Activated CD4-positive, alpha-beta T cell treated with anti-CD3 and anti-CD28 coated beads, Interleukin-2, amount 50 U/mL, for 4 hours (primary cell): Measurements from ENCODE around the gene ASB2.
A peak's percentile ranks its signal among the peaks of the same experiment; 100 is the strongest.

Experiments
- DNase-seq, 2 experiments: peaks; one replicate each; pipeline ENCODE4 v3.0.0-alpha.2; 2020

ASB2 gene

GRCh38 chr14:93926245-93926872 lies 50.0 kb downstream of the ASB2 start:
- no peak for DNase-seq

GRCh38 chr14:93925374-93925895 lies 50.9 kb downstream of the ASB2 start:
- no peak for DNase-seq

- DNase-seq: no peak
Measured at GRCh38 chr14:93924592-93925355, 51.6 kb downstream of the ASB2 start.

- no peak for DNase-seq
Measured at GRCh38 chr14:93923626-93924025, 52.7 kb downstream of the ASB2 start.

- DNase-seq: no peak
Measured at GRCh38 chr14:93921001-93921806, 55.2 kb downstream of the ASB2 start.

- no peak for DNase-seq
Measured at GRCh38 chr14:93917141-93917540, 59.2 kb downstream of the ASB2 start.

- no peak for DNase-seq
Measured at GRCh38 chr14:93916498-93916897, 59.9 kb downstream of the ASB2 start.

GRCh38 chr14:93915800-93916199 lies 60.6 kb downstream of the ASB2 start:
- no peak for DNase-seq

- DNase-seq: no peak
Measured at GRCh38 chr14:93915070-93915705, 61.2 kb downstream of the ASB2 start.

GRCh38 chr14:93914278-93914677 lies 62.1 kb downstream of the ASB2 start:
- no peak for DNase-seq

GRCh38 chr14:93912782-93913181 lies 63.6 kb downstream of the ASB2 start:
- no peak for DNase-seq

GRCh38 chr14:93911975-93912615 lies 64.3 kb downstream of the ASB2 start:
- DNase-seq: no peak

- DNase-seq: no peak
Measured at GRCh38 chr14:93909429-93910128, 66.8 kb downstream of the ASB2 start.

GRCh38 chr14:93906341-93907329 lies 69.7 kb downstream of the ASB2 start:
- DNase-seq: peak; percentile 12 to 15

- no peak for DNase-seq
Measured at GRCh38 chr14:93905623-93906022, 70.7 kb downstream of the ASB2 start.

GRCh38 chr14:93903342-93904184 lies 72.8 kb downstream of the ASB2 start:
- DNase-seq: no peak

- no peak for DNase-seq
Measured at GRCh38 chr14:93902619-93903307, 73.6 kb downstream of the ASB2 start.

GRCh38 chr14:93901813-93902212 lies 74.6 kb downstream of the ASB2 start:
- DNase-seq: no peak

GRCh38 chr14:93898731-93899130 lies 77.6 kb downstream of the ASB2 start:
- DNase-seq: no peak
